ENCODE results near the gene MAGEB18. TPM values are rescaled to one million over a fixed set of nuclear protein-coding genes. Genes with fewer than 3 reads are reported as not detected.

The MAGEB18 gene
- total and polyA plus RNA-seq, 9 donors = not detected

DNA sequence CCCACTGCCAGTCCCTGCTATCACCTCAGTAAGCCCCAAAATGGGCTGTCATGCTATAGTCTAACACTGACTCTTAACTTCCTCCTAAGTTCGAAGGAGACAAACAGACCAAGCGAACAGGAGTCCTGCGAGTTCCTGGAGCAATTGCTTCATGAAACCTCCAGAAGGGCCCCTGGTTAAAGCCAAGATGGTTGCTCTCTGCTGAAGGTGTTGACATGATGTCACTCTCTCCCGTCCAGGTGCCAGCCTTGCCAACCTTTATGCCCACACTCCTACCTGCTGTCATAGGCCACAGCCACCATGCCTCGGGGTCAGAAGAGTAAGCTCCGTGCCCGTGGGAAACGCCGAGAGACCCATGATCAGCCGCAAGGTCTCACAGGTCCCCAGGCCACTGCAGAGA is 22.2 kb downstream of the MAGEB18 start, which contains the start of gene MAGEB6B:
TSS of gene MAGEB6B (plus strand) at position 301 of the 400 bp plus-strand sequence. CDS start at position 301, 0 bp downstream.
- H3K4me1 ChIP-seq (ENCODE audit: insufficient read depth) = no peaks in the 10 kb centered on the region
- intact Hi-C loops (cut with DNase I) = no loop called here
- H3K9me3 ChIP-seq = no peaks in the 10 kb centered on the region
- TF ChIP-seq POLR2A (IDR thresholded peaks at IDR 0.05) (no peak), EP300 (IDR thresholded peaks at IDR 0.05) (no peak)
- TF ChIP-seq, protein P1, sequence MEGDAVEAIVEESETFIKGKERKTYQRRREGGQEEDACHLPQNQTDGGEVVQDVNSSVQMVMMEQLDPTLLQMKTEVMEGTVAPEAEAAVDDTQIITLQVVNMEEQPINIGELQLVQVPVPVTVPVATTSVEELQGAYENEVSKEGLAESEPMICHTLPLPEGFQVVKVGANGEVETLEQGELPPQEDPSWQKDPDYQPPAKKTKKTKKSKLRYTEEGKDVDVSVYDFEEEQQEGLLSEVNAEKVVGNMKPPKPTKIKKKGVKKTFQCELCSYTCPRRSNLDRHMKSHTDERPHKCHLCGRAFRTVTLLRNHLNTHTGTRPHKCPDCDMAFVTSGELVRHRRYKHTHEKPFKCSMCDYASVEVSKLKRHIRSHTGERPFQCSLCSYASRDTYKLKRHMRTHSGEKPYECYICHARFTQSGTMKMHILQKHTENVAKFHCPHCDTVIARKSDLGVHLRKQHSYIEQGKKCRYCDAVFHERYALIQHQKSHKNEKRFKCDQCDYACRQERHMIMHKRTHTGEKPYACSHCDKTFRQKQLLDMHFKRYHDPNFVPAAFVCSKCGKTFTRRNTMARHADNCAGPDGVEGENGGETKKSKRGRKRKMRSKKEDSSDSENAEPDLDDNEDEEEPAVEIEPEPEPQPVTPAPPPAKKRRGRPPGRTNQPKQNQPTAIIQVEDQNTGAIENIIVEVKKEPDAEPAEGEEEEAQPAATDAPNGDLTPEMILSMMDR (IDR thresholded peaks at IDR 0.05) = no peak
- H3K4me3 ChIP-seq = no peak within 1 kb of the TSS
- H3K27ac ChIP-seq = no peak within 1 kb of the TSS
- 87 to 93% (median 92%) methylated on average over 10 of the region's 10 CpGs for WGBS, 3 donors
- H3K27me3 ChIP-seq = no peaks in the 10 kb centered on the region
- DNase-seq = no peak
- no peaks in the 10 kb centered on the region for H3K36me3 ChIP-seq

Other genes with a start within 250 kb of the MAGEB18 start
- gene MAGEB6B, start 22.3 kb downstream of the MAGEB18 start, total RNA-seq = not detected
- not detected for gene MAGEB6B, start 22.3 kb downstream of the MAGEB18 start, polyA plus RNA-seq
- not detected for gene MAGEB6, start 54.1 kb downstream of the MAGEB18 start, total RNA-seq
- gene MAGEB6, start 54.1 kb downstream of the MAGEB18 start, polyA plus RNA-seq = not detected
- gene MAGEB5, start 77.8 kb downstream of the MAGEB18 start, total RNA-seq = not detected
- gene MAGEB5, start 77.8 kb downstream of the MAGEB18 start, polyA plus RNA-seq = not detected